ENCODE results near the gene PTTG1. TPM values are rescaled to one million over a fixed set of nuclear protein-coding genes. Genes with fewer than 3 reads are reported as not detected.
A peak's percentile ranks its signal among the peaks of the same experiment; 100 is the strongest.

Gene PTTG1
- total and polyA plus RNA-seq, 2 of the 4 experiments (the other 2 are of a cell fraction) = 98.6 to 118 TPM

- Histone ChIP-seq H4K5ac (ENCODE audit: low read depth, low read length) (peak within 1 kb of the TSS; percentile 79), H3K79me1 (ENCODE audit: low read depth in 1 of 2, low read length in 2 of 2) (peaks cover 16 to 37% of the 10 kb centered on the region in 2 experiments), H3K56ac (ENCODE audit: extremely low read depth, insufficient read depth, low read length) (peak within 1 kb of the TSS; percentile 70), H3K4me1 (ENCODE audit: control insufficient read depth, insufficient read depth, low read length) (peaks cover 7% of the 10 kb centered on the region), H4K8ac (ENCODE audit: low read depth in 2 of 2, low read length in 2 of 2) (peak within 1 kb of the TSS; percentile 77 to 96), H3K9ac (ENCODE audit: low read depth, low read length) (peak within 1 kb of the TSS; percentile 93), H3K18ac (ENCODE audit: low read depth, low read length) (peak within 1 kb of the TSS; percentile 39), H2AK5ac (ENCODE audit: low read depth, low read length) (peak within 1 kb of the TSS; percentile 60), H2BK120ac (ENCODE audit: low read depth, low read length) (peak within 1 kb of the TSS; percentile 55; the same call in 1 of the 2 replicates), H4K20me1 (ENCODE audit: insufficient read depth, low read length) (no peaks in the 10 kb centered on the region), H3K4ac (ENCODE audit: low read depth, low read length) (peak within 1 kb of the TSS; percentile 71), H3K9me1 (ENCODE audit: insufficient read depth, low read length) (peaks cover 6% of the 10 kb centered on the region; the same call in 1 of the 2 replicates), H2BK5ac (ENCODE audit: low read depth, low read length, poor library complexity, severe bottlenecking) (peak within 1 kb of the TSS; percentile 83), H3K9me3 (ENCODE audit: control insufficient read depth, insufficient read depth, low read length) (no peaks in the 10 kb centered on the region), H3K14ac (replicated peaks; ENCODE audit: low read depth, low read length) (peak within 1 kb of the TSS; percentile 91), H2BK20ac (ENCODE audit: low read depth, low read length) (no peak within 1 kb of the TSS), H2AFZ (replicated peaks; ENCODE audit: low read length, poor library complexity) (peak within 1 kb of the TSS; percentile 82), H2AK9ac (replicated peaks; ENCODE audit: low read depth, low read length, poor library complexity) (peak within 1 kb of the TSS; percentile 77), H3K27ac (ENCODE audit: insufficient read depth, low read length) (peak within 1 kb of the TSS; percentile 73), H4K91ac (ENCODE audit: insufficient read depth, low read depth, low read length) (peak within 1 kb of the TSS; percentile 46), H3K23ac (ENCODE audit: low read depth, low read length) (peak within 1 kb of the TSS; percentile 84), H3K4me3 (ENCODE audit: insufficient read depth, low read depth, low read length) (peak within 1 kb of the TSS; percentile 87), H3K27me3 (ENCODE audit: control insufficient read depth, insufficient read depth, low read length) (no peaks in the 10 kb centered on the region), H3K4me2 (ENCODE audit: low read depth, low read length) (peak within 1 kb of the TSS; percentile 89), H2BK15ac (ENCODE audit: low read depth, low read length) (0 out of 3 replicates have a peak within 1 kb of the TSS, but pooled peaks have one; percentile 2), H3K36me3 (ENCODE audit: control insufficient read depth, insufficient read depth, low read length) (peaks cover 3% of the 10 kb centered on the region)
- ATAC-seq (ENCODE audit: low read depth) (peak; percentile 77), DNase-seq (peak; percentile 95)
- 1% methylated on average over 25 of the region's 48 CpGs; no CpG with 5 or more reads in 1 of the 2 experiments for WGBS, 2 experiments (ENCODE audit: extremely low coverage in 2 of 2, insufficient read length in 1 of 2)
- dilution Hi-C loops (cut with HindIII; ENCODE audit: low sequenced_read_pairs, unreplicated experiment) = no loop called here
- ChIA-PET CTCF (interaction anchor here (0.6 to 1.2 kb wide), 3 partner anchors 12 to 1130 kb away, joined by 3 to 6 read pairs (median 4); no protein-coding TSS in a partner anchor), POLR2A (ENCODE audit: unreplicated experiment) (interaction anchor here (0.6 to 0.7 kb wide), 4 partner anchors 315 to 1408 kb away, joined by 4 to 9 read pairs (median 6); no protein-coding TSS in a partner anchor)
- BruUV-seq (replicated peaks) = TSS peak; percentile 77
- no peak for TF ChIP-seq FOS (IDR thresholded peaks at IDR 0.05; ENCODE audit: low read depth, low read length)
- TF ChIP-seq RFX5 (IDR thresholded peaks at IDR 0.05; ENCODE audit: low read depth, low read length) = no peak
- TF ChIP-seq MAZ (IDR thresholded peaks at IDR 0.05; ENCODE audit: borderline replicate concordance, low read depth, low read length) = peak; percentile 99
- TF ChIP-seq MXI1 (IDR thresholded peaks at IDR 0.05; ENCODE audit: borderline replicate concordance, low read depth, low read length) = no peak
- no peak for TF ChIP-seq SMC3 (IDR thresholded peaks at IDR 0.05; ENCODE audit: low read depth, low read length)
- TF ChIP-seq USF2 (IDR thresholded peaks at IDR 0.05; ENCODE audit: low read depth, low read length) = no peak
- no peak for TF ChIP-seq CEBPB (IDR thresholded peaks at IDR 0.05; ENCODE audit: low read depth, low read length)
- TF ChIP-seq NFE2L2 (IDR thresholded peaks at IDR 0.05; ENCODE audit: low read depth, low read length) = no peak
- peak; percentile 93 for TF ChIP-seq POLR2A (IDR thresholded peaks at IDR 0.05; ENCODE audit: low read depth, low read length)
- TF ChIP-seq CHD1 (IDR thresholded peaks at IDR 0.05; ENCODE audit: low read depth, low read length) = no peak
- TF ChIP-seq, protein P1, sequence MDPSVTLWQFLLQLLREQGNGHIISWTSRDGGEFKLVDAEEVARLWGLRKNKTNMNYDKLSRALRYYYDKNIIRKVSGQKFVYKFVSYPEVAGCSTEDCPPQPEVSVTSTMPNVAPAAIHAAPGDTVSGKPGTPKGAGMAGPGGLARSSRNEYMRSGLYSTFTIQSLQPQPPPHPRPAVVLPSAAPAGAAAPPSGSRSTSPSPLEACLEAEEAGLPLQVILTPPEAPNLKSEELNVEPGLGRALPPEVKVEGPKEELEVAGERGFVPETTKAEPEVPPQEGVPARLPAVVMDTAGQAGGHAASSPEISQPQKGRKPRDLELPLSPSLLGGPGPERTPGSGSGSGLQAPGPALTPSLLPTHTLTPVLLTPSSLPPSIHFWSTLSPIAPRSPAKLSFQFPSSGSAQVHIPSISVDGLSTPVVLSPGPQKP (IDR thresholded peaks at IDR 0.05; ENCODE audit: borderline replicate concordance, low read depth, low read length) = no peak
- no peak for TF ChIP-seq MAFK (IDR thresholded peaks at IDR 0.05; ENCODE audit: low read depth, low read length)
- in situ Hi-C loops (cut with MboI; ENCODE audit: low sequenced_read_pairs) = no loop called here
- intact Hi-C loops (cut with micrococcal nuclease) = no loop called here
Observed at GRCh38 chr5:160418561-160419457, 2.8 kb upstream of the PTTG1 start, which contains the start of gene SLU7. TSS of gene SLU7 (minus strand) at chr5:160419081. CDS start at chr5:160415294, 3,787 bp downstream.

Data from IMR-90 (cell line).